ENCODE data around the gene GRM4.

Gene GRM4

DNA sequence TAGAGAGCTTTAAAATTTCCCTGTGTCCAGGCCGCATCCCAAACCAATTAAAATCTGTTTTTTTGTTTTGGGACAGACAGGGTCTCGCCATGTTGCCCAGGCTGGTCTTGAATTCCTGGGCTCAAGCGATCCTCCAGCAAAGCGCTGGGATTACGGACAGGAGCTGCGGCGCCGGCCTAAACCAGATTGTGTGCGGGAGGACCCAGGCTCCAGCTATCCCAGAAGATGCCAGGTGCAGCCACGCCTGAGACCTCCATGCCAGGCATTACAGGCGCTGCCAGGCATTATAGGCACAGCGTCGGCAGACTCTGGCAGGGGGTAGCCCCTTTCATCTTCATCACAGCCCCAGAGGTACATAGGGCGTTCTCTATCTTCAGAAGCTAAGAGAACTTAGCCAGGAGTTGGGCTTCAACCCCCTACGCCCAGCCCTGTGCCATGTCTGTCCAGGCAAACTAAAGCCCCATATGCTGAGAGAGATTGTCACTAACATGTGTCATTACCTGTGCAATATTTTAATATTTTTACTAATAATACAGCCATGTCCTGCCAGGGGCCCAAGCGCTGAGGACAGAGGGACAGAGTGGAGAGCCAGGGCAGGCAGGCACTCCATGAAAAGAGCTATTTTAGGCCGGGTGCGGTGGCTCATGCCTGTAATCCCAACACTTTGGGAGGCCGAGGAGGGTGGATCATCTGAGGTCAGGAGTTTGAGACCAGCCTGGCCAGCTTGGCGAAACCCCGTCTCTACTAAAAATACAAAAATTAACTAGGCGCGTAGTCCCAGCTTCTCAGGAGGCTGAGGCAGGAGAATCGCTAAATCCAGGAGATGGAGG is 9.8 kb upstream of the GRM4 start:
- peaks cover 8% of the 10 kb centered on the region for H3K4me1 ChIP-seq (ENCODE audit: control insufficient read depth, insufficient read depth, low read length)
- H3K27me3 ChIP-seq (ENCODE audit: control insufficient read depth, insufficient read depth, low read length), result peaks cover 66% of the 10 kb centered on the region
- no peak overlapping the region for H3K9ac ChIP-seq (ENCODE audit: low read depth, low read length)
- H3K4me3 ChIP-seq (ENCODE audit: low read length), result no peak overlapping the region
- peaks cover 3% of the 10 kb centered on the region for H3K9me3 ChIP-seq (replicated peaks; ENCODE audit: low read length)
- H3K4me2 ChIP-seq (ENCODE audit: low read length), result no peak overlapping the region
- H3K36me3 ChIP-seq (ENCODE audit: insufficient read depth, low read length), result no peaks in the 10 kb centered on the region

DNA sequence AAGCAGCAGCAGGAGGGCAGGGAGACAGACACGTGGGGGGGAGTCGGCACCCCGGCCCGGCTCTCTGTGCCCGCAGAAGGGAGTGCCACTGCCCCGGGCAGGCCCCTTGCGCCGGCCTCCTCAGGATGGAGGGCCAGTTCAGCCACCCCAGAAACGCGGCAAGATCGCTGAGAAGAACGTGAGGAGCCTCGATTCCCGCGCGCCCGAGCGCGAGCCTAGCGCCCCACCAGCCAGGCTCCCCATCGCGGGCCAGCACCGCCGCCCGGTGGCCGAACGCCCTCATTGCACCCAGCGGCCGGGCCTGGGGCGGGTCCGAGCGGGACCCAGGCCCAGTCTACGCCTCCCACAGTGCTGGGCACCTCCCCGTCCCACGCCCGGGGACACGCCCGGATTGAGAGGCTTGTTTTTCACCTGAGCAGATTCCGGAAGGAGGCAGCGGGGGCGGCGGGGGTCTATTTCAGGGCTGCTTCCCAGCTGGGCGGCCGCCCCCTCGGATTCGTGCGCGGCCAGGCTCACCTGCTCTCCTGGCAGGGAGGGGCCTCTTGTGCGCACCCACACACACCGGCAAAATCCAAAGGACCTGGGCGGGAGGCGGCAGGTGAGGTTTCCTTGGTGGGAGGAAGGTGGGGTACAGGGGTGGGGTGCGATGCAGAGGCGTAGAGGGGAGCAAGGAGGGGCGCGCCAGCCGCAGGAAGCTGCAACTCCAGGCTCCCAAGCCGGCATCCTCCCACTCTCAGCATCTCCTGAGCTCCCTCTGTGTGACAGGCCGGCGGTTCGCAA is 9.0 kb upstream of the GRM4 start:
- H3K4me3 ChIP-seq (ENCODE audit: low read length), result peak overlapping the region; percentile 59
- H3K36me3 ChIP-seq (ENCODE audit: insufficient read depth, low read length), result no peaks in the 10 kb centered on the region
- peaks cover 73% of the 10 kb centered on the region for H3K27me3 ChIP-seq (ENCODE audit: control insufficient read depth, insufficient read depth, low read length)
- no peaks in the 10 kb centered on the region for H3K9me3 ChIP-seq (replicated peaks; ENCODE audit: low read length)
- H3K9ac ChIP-seq (ENCODE audit: low read depth, low read length), result peak overlapping the region; percentile 43
- H3K4me2 ChIP-seq (ENCODE audit: low read length), result peak overlapping the region; percentile 89
- peaks cover 8% of the 10 kb centered on the region for H3K4me1 ChIP-seq (ENCODE audit: control insufficient read depth, insufficient read depth, low read length)

DNA sequence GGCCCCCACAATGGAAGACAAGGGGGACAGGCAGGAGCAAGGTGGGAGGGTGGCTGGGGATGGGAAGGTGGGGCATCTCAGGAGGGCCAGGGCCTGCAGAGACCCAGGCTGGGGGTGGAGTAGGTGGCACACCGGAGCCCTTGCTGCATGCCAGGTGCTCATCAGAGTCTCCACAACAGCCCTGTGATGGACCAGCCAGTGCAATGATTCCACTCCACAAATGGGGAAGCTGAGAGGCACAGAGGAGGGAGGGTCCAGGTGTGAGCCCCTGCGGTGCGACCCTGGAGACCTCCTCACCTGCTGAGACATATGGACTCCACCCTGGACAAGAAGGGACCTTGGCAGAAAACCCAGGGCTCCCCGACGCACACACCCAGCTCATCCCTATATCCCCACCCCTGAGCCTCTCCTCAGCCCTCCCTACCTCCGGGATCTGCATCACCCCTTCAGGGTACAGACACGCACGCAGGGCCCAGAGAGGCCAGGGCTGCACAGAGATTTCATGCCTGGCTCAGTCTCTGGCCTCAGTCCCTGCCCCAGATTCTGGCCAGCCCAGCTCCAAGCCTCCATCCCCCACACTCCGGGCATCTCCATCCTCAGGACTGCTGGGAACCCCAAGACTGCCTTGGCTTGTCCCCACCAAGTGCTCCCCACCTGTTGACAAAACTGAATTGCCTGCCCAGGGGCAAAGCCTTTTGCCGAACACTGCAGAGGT is 7.1 kb upstream of the GRM4 start:
- H3K4me2 ChIP-seq (ENCODE audit: low read length), result no peak overlapping the region
- H3K9ac ChIP-seq (ENCODE audit: low read depth, low read length), result no peak overlapping the region
- H3K36me3 ChIP-seq (ENCODE audit: insufficient read depth, low read length), result no peaks in the 10 kb centered on the region
- H3K27me3 ChIP-seq (ENCODE audit: control insufficient read depth, insufficient read depth, low read length), result peaks cover 87% of the 10 kb centered on the region
- no peaks in the 10 kb centered on the region for H3K9me3 ChIP-seq (replicated peaks; ENCODE audit: low read length)
- no peak overlapping the region for H3K4me3 ChIP-seq (ENCODE audit: low read length)
- peaks cover 8% of the 10 kb centered on the region for H3K4me1 ChIP-seq (ENCODE audit: control insufficient read depth, insufficient read depth, low read length)

DNA sequence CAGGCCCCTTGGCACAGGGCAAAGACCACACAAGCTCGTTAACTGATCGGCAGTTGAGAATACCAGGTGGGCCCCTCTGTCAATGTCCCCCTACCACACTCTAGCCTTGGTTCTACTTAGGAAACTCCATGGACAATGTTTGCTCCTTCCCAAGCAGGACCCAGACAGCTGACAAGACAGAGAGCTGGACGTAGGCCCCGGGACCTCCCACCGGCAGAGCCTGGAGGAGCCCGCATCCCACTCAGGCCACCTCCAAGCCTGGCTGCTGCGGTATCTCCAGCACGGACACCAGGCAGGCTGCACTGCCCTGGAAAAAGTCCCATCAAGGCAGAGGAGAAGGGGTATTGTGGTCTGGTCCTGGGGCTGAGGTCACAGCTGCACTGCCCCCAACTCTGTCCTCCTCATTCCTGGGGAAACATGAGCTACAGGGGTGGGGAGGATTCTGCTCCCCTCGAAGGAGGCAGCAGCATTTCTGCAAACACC is 6.2 kb upstream of the GRM4 start:
- Histone ChIP-seq H3K4me3 (ENCODE audit: low read length) (no peak overlapping the region), H3K9ac (ENCODE audit: low read depth, low read length) (no peak overlapping the region), H3K4me1 (ENCODE audit: control insufficient read depth, insufficient read depth, low read length) (peaks cover 8% of the 10 kb centered on the region), H3K4me2 (ENCODE audit: low read length) (no peak overlapping the region), H3K9me3 (replicated peaks; ENCODE audit: low read length) (no peaks in the 10 kb centered on the region), H3K36me3 (ENCODE audit: insufficient read depth, low read length) (no peaks in the 10 kb centered on the region), H3K27me3 (ENCODE audit: control insufficient read depth, insufficient read depth, low read length) (peaks cover 84% of the 10 kb centered on the region)

DNA sequence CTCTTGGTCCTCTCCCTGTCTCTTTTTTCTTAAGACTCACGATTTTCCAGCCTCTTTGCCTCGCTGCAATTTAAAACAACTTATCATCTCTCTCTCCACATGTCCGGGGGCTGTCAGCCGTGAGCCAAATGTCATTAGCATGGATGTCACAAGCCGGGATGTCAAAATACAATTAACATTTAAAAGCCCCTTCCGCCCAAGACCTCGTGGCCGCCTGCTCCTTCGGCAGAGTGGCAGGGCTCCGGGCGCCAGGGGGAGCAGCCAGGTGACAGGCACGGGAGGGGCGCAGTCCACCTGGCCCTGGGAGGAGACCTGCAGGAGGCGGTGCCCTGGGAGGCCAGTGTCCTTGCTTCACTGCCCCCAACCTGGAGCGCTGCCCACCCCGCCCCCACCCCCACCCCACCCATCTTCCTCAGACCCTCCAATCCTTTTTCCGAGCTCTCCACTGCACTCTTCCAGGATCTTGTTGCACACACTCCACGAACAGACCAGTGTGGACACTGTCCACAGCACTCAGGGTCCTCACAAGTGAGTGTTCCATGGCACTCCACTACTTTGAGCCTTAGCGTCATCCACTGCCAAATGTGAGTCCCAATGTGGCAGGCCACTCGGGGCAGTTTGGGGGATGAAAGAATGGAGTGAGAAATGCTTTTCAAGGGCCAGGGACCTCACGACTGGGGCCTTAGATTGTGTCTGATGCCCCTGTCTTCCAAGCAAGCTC is 5.6 kb upstream of the GRM4 start:
- peaks cover 85% of the 10 kb centered on the region for H3K27me3 ChIP-seq (ENCODE audit: control insufficient read depth, insufficient read depth, low read length)
- no peak overlapping the region for H3K9ac ChIP-seq (ENCODE audit: low read depth, low read length)
- no peak overlapping the region for H3K4me3 ChIP-seq (ENCODE audit: low read length)
- H3K9me3 ChIP-seq (replicated peaks; ENCODE audit: low read length), result no peaks in the 10 kb centered on the region
- H3K36me3 ChIP-seq (ENCODE audit: insufficient read depth, low read length), result no peaks in the 10 kb centered on the region
- H3K4me2 ChIP-seq (ENCODE audit: low read length), result no peak overlapping the region
- peaks cover 8% of the 10 kb centered on the region for H3K4me1 ChIP-seq (ENCODE audit: control insufficient read depth, insufficient read depth, low read length)

DNA sequence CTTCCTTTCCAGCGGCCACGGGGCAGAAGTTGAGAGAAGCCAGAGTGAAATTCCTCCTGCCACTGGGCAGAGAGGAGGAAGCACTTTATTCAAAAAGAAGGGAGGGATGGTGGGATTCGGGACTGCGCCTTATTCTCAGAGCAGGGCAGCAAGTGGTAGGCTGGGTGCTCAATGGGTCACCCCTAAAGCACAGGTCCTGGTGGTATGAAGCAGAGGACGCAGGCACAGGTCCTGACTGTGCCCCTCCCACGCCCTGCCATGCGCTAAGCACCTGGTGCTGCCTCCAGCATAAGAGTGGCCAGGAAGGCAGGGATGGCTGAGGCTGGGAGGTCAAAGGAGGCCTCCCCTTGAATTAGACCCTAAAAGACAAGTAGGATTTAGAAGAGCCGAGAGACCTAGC is 4.9 kb upstream of the GRM4 start:
- peaks cover 8% of the 10 kb centered on the region for H3K4me1 ChIP-seq (ENCODE audit: control insufficient read depth, insufficient read depth, low read length)
- H3K4me2 ChIP-seq (ENCODE audit: low read length), result no peak overlapping the region
- no peak overlapping the region for H3K4me3 ChIP-seq (ENCODE audit: low read length)
- peaks cover 86% of the 10 kb centered on the region for H3K27me3 ChIP-seq (ENCODE audit: control insufficient read depth, insufficient read depth, low read length)
- H3K9ac ChIP-seq (ENCODE audit: low read depth, low read length), result no peak overlapping the region
- H3K9me3 ChIP-seq (replicated peaks; ENCODE audit: low read length), result no peaks in the 10 kb centered on the region
- H3K36me3 ChIP-seq (ENCODE audit: insufficient read depth, low read length), result no peaks in the 10 kb centered on the region

DNA sequence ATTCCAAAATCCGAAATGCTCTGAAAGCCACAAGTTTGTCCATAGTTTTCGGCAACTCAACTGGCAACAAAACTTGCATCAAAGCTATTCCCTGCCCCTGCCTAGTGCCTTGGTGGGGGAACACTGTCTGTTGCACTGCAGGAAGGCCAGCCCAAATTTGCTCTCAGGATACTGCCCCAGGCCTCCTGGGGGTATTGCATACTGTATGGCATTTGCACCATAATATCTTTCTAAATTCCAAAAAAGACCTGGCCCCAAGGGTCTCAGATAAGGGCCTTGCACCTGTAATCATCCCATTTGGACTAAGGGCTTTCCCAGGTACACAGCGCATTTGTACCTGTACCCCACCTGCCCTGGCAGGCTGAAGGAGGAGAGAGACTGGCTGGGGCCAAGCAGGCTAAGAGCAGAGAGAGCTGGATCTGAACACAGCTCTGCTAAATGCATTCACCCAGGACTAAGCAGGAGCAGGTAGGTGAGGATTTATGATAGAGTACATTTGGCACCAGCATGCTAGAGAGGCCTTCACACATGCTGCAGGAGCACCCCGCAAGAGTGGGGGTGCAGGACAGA is 4.0 kb upstream of the GRM4 start:
- Histone ChIP-seq H3K27me3 (ENCODE audit: control insufficient read depth, insufficient read depth, low read length) (peaks cover 77% of the 10 kb centered on the region), H3K4me1 (ENCODE audit: control insufficient read depth, insufficient read depth, low read length) (peaks cover 15% of the 10 kb centered on the region), H3K4me3 (ENCODE audit: low read length) (no peak overlapping the region), H3K9ac (ENCODE audit: low read depth, low read length) (no peak overlapping the region), H3K4me2 (ENCODE audit: low read length) (no peak overlapping the region), H3K9me3 (replicated peaks; ENCODE audit: low read length) (no peaks in the 10 kb centered on the region), H3K36me3 (ENCODE audit: insufficient read depth, low read length) (no peaks in the 10 kb centered on the region)

DNA sequence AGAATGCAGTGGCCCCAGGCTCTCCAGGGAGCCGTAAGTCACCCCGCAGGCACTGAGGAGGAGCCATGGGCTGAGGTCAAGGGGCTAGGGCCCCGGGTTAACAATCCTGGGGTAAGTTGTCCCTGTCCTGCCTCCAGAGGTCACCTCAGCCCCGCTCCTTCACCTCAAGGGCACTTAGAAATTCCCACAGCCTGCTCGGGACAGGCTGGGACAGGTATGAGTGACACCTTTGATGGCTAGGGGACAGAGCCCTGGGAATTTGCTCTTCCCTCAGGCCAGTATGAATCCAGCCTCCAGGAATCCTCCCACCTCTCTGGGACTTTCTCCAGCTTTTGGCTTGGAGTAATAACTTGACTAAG is 3.5 kb upstream of the GRM4 start:
- Histone ChIP-seq H3K4me2 (ENCODE audit: low read length) (no peak overlapping the region), H3K27me3 (ENCODE audit: control insufficient read depth, insufficient read depth, low read length) (peaks cover 77% of the 10 kb centered on the region), H3K9me3 (replicated peaks; ENCODE audit: low read length) (no peaks in the 10 kb centered on the region), H3K9ac (ENCODE audit: low read depth, low read length) (no peak overlapping the region), H3K4me3 (ENCODE audit: low read length) (no peak overlapping the region), H3K4me1 (ENCODE audit: control insufficient read depth, insufficient read depth, low read length) (peaks cover 15% of the 10 kb centered on the region), H3K36me3 (ENCODE audit: insufficient read depth, low read length) (no peaks in the 10 kb centered on the region)

DNA sequence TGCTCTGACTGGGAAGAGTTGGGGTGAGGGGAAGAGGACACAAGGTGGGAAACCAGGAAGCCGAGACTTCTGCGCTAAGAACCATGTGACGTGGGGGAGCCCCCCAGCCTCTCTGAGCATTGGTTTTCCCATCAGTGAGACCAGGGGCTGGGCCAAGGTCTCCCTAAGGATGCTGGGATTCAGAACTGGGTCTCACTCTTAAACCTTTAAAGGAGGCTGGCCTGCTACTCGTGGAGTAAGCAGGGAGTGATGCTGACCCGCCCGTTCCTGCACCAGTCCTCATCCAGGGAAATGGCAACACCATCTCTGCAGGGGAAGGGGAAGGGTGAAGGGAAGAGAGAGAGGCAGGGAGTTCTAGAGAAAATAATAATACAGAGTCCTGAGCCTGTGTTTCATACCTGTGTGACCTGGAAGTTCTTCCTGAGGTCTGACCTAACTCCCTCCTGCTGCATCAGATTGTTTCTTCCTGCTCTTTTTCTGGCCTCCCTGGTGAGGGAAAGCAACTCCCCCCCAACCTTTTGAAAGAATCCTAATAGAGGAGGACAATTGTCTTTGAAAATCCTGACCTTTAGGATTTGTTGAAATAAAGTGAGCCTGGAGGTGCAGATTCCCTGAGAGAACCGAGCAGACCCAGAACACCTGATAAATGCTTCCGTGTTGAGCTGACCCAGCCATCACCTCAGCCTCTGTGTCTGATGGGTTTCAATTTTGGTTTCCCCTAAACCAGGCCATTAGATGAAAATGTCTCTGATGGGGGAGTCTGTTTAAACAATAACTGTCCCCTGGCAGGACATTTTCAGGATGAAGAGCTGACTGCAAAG is 3.0 kb upstream of the GRM4 start:
- H3K4me1 ChIP-seq (ENCODE audit: control insufficient read depth, insufficient read depth, low read length), result peaks cover 17% of the 10 kb centered on the region
- H3K4me2 ChIP-seq (ENCODE audit: low read length), result no peak overlapping the region
- H3K27me3 ChIP-seq (ENCODE audit: control insufficient read depth, insufficient read depth, low read length), result peaks cover 77% of the 10 kb centered on the region
- no peak overlapping the region for H3K9ac ChIP-seq (ENCODE audit: low read depth, low read length)
- H3K4me3 ChIP-seq (ENCODE audit: low read length), result no peak overlapping the region
- no peaks in the 10 kb centered on the region for H3K36me3 ChIP-seq (ENCODE audit: insufficient read depth, low read length)
- H3K9me3 ChIP-seq (replicated peaks; ENCODE audit: low read length), result no peaks in the 10 kb centered on the region

DNA sequence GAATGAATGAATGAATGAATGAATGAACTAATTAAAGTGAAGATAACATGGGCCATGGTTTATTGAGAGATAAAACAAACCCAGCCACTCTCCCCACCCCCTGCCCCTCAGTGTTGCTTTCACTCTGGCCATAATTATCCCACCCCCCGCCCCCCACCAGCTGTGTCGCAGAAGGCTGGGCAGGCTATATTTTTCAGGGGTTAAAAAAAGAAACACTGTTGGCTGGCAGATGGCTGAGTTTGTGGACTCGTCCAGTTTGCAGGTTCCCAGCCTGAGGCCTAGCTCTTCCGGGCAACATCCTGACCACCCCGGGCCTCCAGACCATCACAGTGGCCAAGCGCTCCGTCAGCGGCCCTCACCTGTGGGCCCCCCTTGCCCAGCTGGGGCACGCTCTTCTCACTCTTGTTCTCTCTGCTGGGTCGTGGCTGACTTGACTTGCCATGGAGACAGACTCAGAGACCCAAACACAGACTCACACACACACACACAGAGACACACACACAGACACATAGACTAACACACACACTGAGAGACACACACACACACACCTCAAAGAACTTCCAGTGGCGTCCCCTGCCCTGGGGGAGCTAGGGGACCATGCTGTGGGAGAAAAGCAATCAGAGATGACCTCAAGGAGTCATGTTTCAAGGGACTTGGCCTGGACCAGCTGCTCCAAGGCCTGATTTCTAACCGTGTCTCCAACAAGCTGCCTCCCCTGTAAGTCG is 2.2 kb upstream of the GRM4 start:
- H3K4me3 ChIP-seq (ENCODE audit: low read length), result no peak overlapping the region
- H3K4me2 ChIP-seq (ENCODE audit: low read length), result no peak overlapping the region
- H3K9me3 ChIP-seq (replicated peaks; ENCODE audit: low read length), result no peaks in the 10 kb centered on the region
- peaks cover 77% of the 10 kb centered on the region for H3K27me3 ChIP-seq (ENCODE audit: control insufficient read depth, insufficient read depth, low read length)
- no peak overlapping the region for H3K9ac ChIP-seq (ENCODE audit: low read depth, low read length)
- H3K36me3 ChIP-seq (ENCODE audit: insufficient read depth, low read length), result no peaks in the 10 kb centered on the region
- peaks cover 21% of the 10 kb centered on the region for H3K4me1 ChIP-seq (ENCODE audit: control insufficient read depth, insufficient read depth, low read length)

Data from skeletal muscle satellite cell (primary cell).